Mesenchymal stem cell (in vitro differentiated cells and primary cell): Measurements from ENCODE around the gene TRIOBP.
A peak's percentile ranks its signal among the peaks of the same experiment; 100 is the strongest.
"Not testable (repeated sequence)": the region's sequence is repeated elsewhere in the genome, so short reads cannot be mapped to it uniquely, and the experiment has no call there.

ENCODE experiments used
- DNase-seq: peaks from one replicate; pipeline ENCODE4 v3.0.0-alpha.2; 2013
- H2AFZ ChIP-seq: one replicate; pipeline ENCODE4 v1.6.1; 2013; ENCODE audit warnings: low read depth, mild to moderate bottlenecking, control low read depth, inconsistent platforms, low read length, moderate library complexity
- H2AK5ac ChIP-seq: 2 replicates; pipeline ENCODE4 v1.6.1; 2013; ENCODE audit warnings: low read length, moderate library complexity, mild to moderate bottlenecking, inconsistent platforms; ENCODE audit not compliant: severe bottlenecking
- H2BK120ac ChIP-seq: one replicate; pipeline ENCODE4 v1.6.1; 2013; ENCODE audit warnings: low read depth, mild to moderate bottlenecking, inconsistent platforms, low read length, moderate library complexity
- H2BK12ac ChIP-seq, 2 experiments: one replicate each; pipeline ENCODE4 v1.6.1; 2013; ENCODE audit warnings: inconsistent platforms in 2 of 2, low read length in 2 of 2, mild to moderate bottlenecking in 2 of 2, moderate library complexity in 2 of 2, control low read depth in 1 of 2
- H2BK15ac ChIP-seq: one replicate; pipeline ENCODE4 v1.6.1; 2013; ENCODE audit warnings: mild to moderate bottlenecking, low read depth, inconsistent platforms; ENCODE audit not compliant: poor library complexity, severe bottlenecking
- H2BK5ac ChIP-seq: 2 replicates; pipeline ENCODE4 v1.6.1; 2013; ENCODE audit warnings: low read depth, mild to moderate bottlenecking, low read length, control low read depth, inconsistent platforms; ENCODE audit not compliant: poor library complexity, severe bottlenecking
- H3K14ac ChIP-seq, 2 experiments: one replicate each; pipeline ENCODE4 v1.6.1; 2013; ENCODE audit warnings: inconsistent platforms in 2 of 2, low read length in 2 of 2, control low read depth in 1 of 2, mild to moderate bottlenecking in 1 of 2, moderate library complexity in 1 of 2
- H3K18ac ChIP-seq, 2 experiments: one replicate each; pipeline ENCODE4 v1.6.1; 2013; ENCODE audit warnings: inconsistent platforms in 2 of 2, low read length in 2 of 2, control low read depth in 1 of 2, low read depth in 1 of 2, mild to moderate bottlenecking in 1 of 2
- H3K23ac ChIP-seq, 2 experiments: one replicate each; pipeline ENCODE4 v1.6.1; 2013; ENCODE audit warnings: inconsistent platforms in 2 of 2, low read length in 2 of 2, mild to moderate bottlenecking in 2 of 2, moderate library complexity in 2 of 2, control low read depth in 1 of 2
- H3K27ac ChIP-seq: 2 replicates; pipeline ENCODE4 v1.5.1; 2013; ENCODE audit warnings: mild to moderate bottlenecking, moderate library complexity, low read length, control low read depth, inconsistent platforms; ENCODE audit not compliant: poor library complexity, severe bottlenecking
- H3K27me3 ChIP-seq, 2 experiments: 2 replicates each; pipeline versions ENCODE4 v1.6.1 to v1.7.0; 2013; ENCODE audit warnings: low read length in 2 of 2, mild to moderate bottlenecking in 2 of 2, moderate library complexity in 2 of 2, control low read depth in 1 of 2, inconsistent platforms in 1 of 2; ENCODE audit not compliant: control insufficient read depth in 1 of 2, insufficient read depth in 1 of 2
- H3K36me3 ChIP-seq, 2 experiments: 2 replicates each; pipeline versions ENCODE4 v1.6.1 to v1.7.0; 2013; ENCODE audit warnings: low read length in 2 of 2, control low read depth in 1 of 2, inconsistent platforms in 1 of 2, low read depth in 1 of 2, mild to moderate bottlenecking in 1 of 2; ENCODE audit not compliant: insufficient read depth in 2 of 2, control insufficient read depth in 1 of 2
- H3K4ac ChIP-seq, 2 experiments: one replicate each; pipeline ENCODE4 v1.6.1; 2013; ENCODE audit warnings: inconsistent platforms in 2 of 2, low read length in 2 of 2, mild to moderate bottlenecking in 2 of 2, moderate library complexity in 2 of 2, control low read depth in 1 of 2, low read depth in 1 of 2
- H3K4me1 ChIP-seq: 2 replicates; pipeline ENCODE4 v1.6.1; 2013; ENCODE audit warnings: low read depth, low read length, control low read depth; ENCODE audit not compliant: control insufficient read depth, insufficient read depth
- H3K4me2 ChIP-seq: 2 replicates; pipeline ENCODE4 v1.6.1; 2013; ENCODE audit warnings: low read length, mild to moderate bottlenecking, inconsistent platforms; ENCODE audit not compliant: poor library complexity, severe bottlenecking
- H3K4me3 ChIP-seq, 2 experiments: 2 replicates each; pipeline versions ENCODE4 v1.5.1 to v1.7.0; 2013; ENCODE audit warnings: low read length in 2 of 2, mild to moderate bottlenecking in 2 of 2, control low read depth in 1 of 2, low read depth in 1 of 2; ENCODE audit not compliant: insufficient read depth in 1 of 2
- H3K79me1 ChIP-seq: replicated peaks from 2 replicates; pipeline ENCODE4 v1.6.1; 2013; ENCODE audit warnings: mild to moderate bottlenecking, control low read depth, low read length, inconsistent platforms; ENCODE audit not compliant: poor library complexity, severe bottlenecking
- H3K9ac ChIP-seq: 2 replicates; pipeline ENCODE4 v1.7.0; 2013; ENCODE audit warnings: mild to moderate bottlenecking, low read length, moderate library complexity
- H3K9me3 ChIP-seq: 2 replicates; pipeline ENCODE4 v1.7.0; 2013; ENCODE audit warnings: mild to moderate bottlenecking, low read length; ENCODE audit not compliant: control insufficient read depth
- H4K8ac ChIP-seq: one replicate; pipeline ENCODE4 v1.6.1; 2013; ENCODE audit warnings: inconsistent platforms, mild to moderate bottlenecking, low read length, moderate library complexity
- H4K91ac ChIP-seq: one replicate; pipeline ENCODE4 v1.6.1; 2013; ENCODE audit warnings: mild to moderate bottlenecking, low read length, inconsistent platforms
- WGBS: methylation state at CpG from one replicate; pipeline ENCODE4 v1.1.7; 2013; ENCODE audit warnings: mixed read lengths; 5-methylcytosine and 5-hydroxymethylcytosine counted together

TRIOBP gene

GRCh38 chr22:37717235-37717634 lies 20.4 kb downstream of the TRIOBP start:
- H3K9ac ChIP-seq = peak overlapping the region; percentile 26
- H3K4me3 ChIP-seq, H3K14ac ChIP-seq, H2AK5ac ChIP-seq, H2BK5ac ChIP-seq, H3K36me3 ChIP-seq, DNase-seq, H3K27ac ChIP-seq, H2BK12ac ChIP-seq, H4K8ac ChIP-seq, H3K9me3 ChIP-seq, H4K91ac ChIP-seq, H3K23ac ChIP-seq, H3K4me2 ChIP-seq, H2BK15ac ChIP-seq, H3K27me3 ChIP-seq, H2AFZ ChIP-seq, H3K4ac ChIP-seq, H3K79me1 ChIP-seq, H2BK120ac ChIP-seq, H3K18ac ChIP-seq, H3K4me1 ChIP-seq: not testable (repeated sequence)
- 86% methylated on average over 7 of the region's 7 CpGs for WGBS

- not testable (repeated sequence) for H3K4ac ChIP-seq, H3K4me1 ChIP-seq, H2BK5ac ChIP-seq, H3K9ac ChIP-seq, H4K8ac ChIP-seq, H3K36me3 ChIP-seq, H3K18ac ChIP-seq, H3K4me3 ChIP-seq, H2BK12ac ChIP-seq, H2BK120ac ChIP-seq, H3K4me2 ChIP-seq, H2AFZ ChIP-seq, H2BK15ac ChIP-seq, H3K23ac ChIP-seq, H3K79me1 ChIP-seq, H2AK5ac ChIP-seq, H3K14ac ChIP-seq, H3K9me3 ChIP-seq, H3K27me3 ChIP-seq, DNase-seq, H3K27ac ChIP-seq, H4K91ac ChIP-seq
- 96% methylated on average over 32 of the region's 38 CpGs for WGBS
Observed at GRCh38 chr22:37717746-37718305, 21.0 kb downstream of the TRIOBP start.

GRCh38 chr22:37725551-37726240 lies 28.8 kb downstream of the TRIOBP start:
- Histone ChIP-seq H3K36me3 (peaks cover 0 to 7% of the 10 kb centered on the region in 2 experiments), H3K4me1 (peaks cover 8% of the 10 kb centered on the region), H2BK120ac (no peak overlapping the region), H3K9me3 (no peaks in the 10 kb centered on the region), H3K4me3 (no peak overlapping the region), H2AFZ (no peak overlapping the region), H3K9ac (no peak overlapping the region), H3K79me1 (no peaks in the 10 kb centered on the region), H2BK12ac (no peak overlapping the region), H2BK15ac (no peak overlapping the region), H4K91ac (no peak overlapping the region), H3K18ac (no peak overlapping the region), H3K27ac (no peak overlapping the region), H3K23ac (no peak overlapping the region), H2BK5ac (no peak overlapping the region), H3K4me2 (no peak overlapping the region), H3K27me3 (no peaks in the 10 kb centered on the region), H4K8ac (no peak overlapping the region), H3K14ac (no peak overlapping the region), H3K4ac (no peak overlapping the region), H2AK5ac (no peak overlapping the region)
- WGBS = 96% methylated on average over 25 of the region's 25 CpGs
- no peak for DNase-seq

GRCh38 chr22:37726241-37726887 lies 29.5 kb downstream of the TRIOBP start:
- Histone ChIP-seq H4K91ac (no peak overlapping the region), H3K36me3 (peaks cover 0 to 7% of the 10 kb centered on the region in 2 experiments), H3K4ac (no peak overlapping the region), H4K8ac (no peak overlapping the region), H3K9me3 (no peaks in the 10 kb centered on the region), H2BK120ac (no peak overlapping the region), H3K27ac (no peak overlapping the region), H2BK12ac (no peak overlapping the region), H3K4me2 (no peak overlapping the region), H3K79me1 (no peaks in the 10 kb centered on the region), H3K23ac (no peak overlapping the region), H2AK5ac (no peak overlapping the region), H2AFZ (no peak overlapping the region), H3K4me1 (peaks cover 8% of the 10 kb centered on the region), H3K18ac (no peak overlapping the region), H3K14ac (no peak overlapping the region), H3K9ac (no peak overlapping the region), H3K4me3 (no peak overlapping the region), H3K27me3 (no peaks in the 10 kb centered on the region), H2BK5ac (no peak overlapping the region), H2BK15ac (no peak overlapping the region)
- DNase-seq = peak; percentile 43
- WGBS = 93% methylated on average over 20 of the region's 20 CpGs
